Measurements from ENCODE around the gene SLC6A12. TPM values are rescaled to one million over a fixed set of nuclear protein-coding genes. Genes with fewer than 3 reads are reported as not detected.

The SLC6A12 gene
- total RNA-seq, 1 donor from 2014 or later = 3.0 TPM

GRCh38 chr12:171743-172676, 41.9 kb downstream of the SLC6A12 start:
- no peak overlapping the region for H3K4me3 Mint-ChIP-seq
- no peak overlapping the region for H3K27ac Mint-ChIP-seq
- H3K36me3 Mint-ChIP-seq = no peaks in the 10 kb centered on the region
- no peaks in the 10 kb centered on the region for H3K9me3 Mint-ChIP-seq
- DNase-seq (ENCODE audit: extremely low spot score, unreplicated experiment) = no peak
- no peak for TF ChIP-seq CTCF (conservative IDR thresholded peaks at IDR 0.05)
- H3K27me3 Mint-ChIP-seq = peaks cover 19% of the 10 kb centered on the region
- H3K4me1 Mint-ChIP-seq (ENCODE audit: unreplicated experiment) = peaks cover 37% of the 10 kb centered on the region

GRCh38 chr12:171276-171675, 42.7 kb downstream of the SLC6A12 start:
- no peak overlapping the region for H3K27ac Mint-ChIP-seq

GRCh38 chr12:170371-171225, 43.4 kb downstream of the SLC6A12 start:
- Mint-ChIP-seq H3K4me3 (no peak overlapping the region), H3K9me3 (no peaks in the 10 kb centered on the region), H3K4me1 (ENCODE audit: unreplicated experiment) (peaks cover 40% of the 10 kb centered on the region), H3K27ac (no peak overlapping the region), H3K27me3 (peaks cover 25% of the 10 kb centered on the region), H3K36me3 (no peaks in the 10 kb centered on the region)
- DNase-seq (ENCODE audit: extremely low spot score, unreplicated experiment) = no peak
- no peak for TF ChIP-seq CTCF (conservative IDR thresholded peaks at IDR 0.05)

More at GRCh38 chr12:171276-171675, 42.7 kb downstream of the SLC6A12 start:
- Mint-ChIP-seq H3K27me3 (peaks cover 22% of the 10 kb centered on the region), H3K9me3 (no peaks in the 10 kb centered on the region), H3K4me3 (no peak overlapping the region), H3K36me3 (no peaks in the 10 kb centered on the region), H3K4me1 (ENCODE audit: unreplicated experiment) (peaks cover 38% of the 10 kb centered on the region)
- DNase-seq (ENCODE audit: extremely low spot score, unreplicated experiment) = no peak
- no peak for TF ChIP-seq CTCF (conservative IDR thresholded peaks at IDR 0.05)

DNA sequence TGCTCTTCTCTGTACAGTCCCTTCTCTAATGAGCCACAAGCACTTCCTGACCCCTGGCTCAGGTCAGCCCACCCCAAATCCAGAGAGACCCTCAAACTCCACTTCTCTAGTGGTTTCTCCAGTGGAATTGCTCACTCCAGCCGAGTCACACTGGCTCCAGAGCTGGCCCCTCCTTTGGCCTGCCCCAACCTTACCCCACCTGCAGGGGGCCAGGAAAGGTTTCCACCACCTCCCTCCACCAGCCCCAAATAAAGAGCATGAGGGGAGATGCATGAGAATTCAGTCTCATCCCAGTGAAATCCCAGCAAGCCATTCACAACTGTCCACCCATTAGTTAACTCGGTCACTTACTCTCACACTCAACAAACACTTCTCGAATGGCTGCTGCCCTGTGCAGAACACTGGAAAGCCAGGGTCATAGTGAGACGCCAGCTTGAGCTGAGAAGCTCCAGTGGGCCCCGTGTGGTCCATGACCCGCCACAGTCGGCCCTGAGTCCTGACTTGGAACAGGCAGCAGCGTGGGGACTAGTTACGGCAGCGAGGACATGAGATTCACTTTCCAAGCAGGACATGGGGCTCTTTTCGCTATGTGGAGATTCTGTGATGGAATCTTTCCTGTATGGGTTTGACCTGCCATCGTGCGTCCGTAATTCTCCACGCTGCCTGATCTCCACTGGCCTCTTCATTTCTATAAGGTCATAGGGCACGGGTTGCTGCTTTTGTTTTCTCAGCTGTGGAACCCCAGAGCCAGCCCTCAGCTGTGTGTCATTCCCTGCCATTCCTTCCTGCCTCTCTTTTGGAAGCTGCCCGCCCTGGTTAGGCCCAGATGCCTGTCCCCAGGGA, 44.2 kb downstream of the SLC6A12 start:
- peak overlapping the region; percentile 37 for H3K27ac Mint-ChIP-seq

More for the DNA sequence above, 44.2 kb downstream of the SLC6A12 start:
- Mint-ChIP-seq H3K27me3 (peaks cover 26% of the 10 kb centered on the region), H3K4me1 (ENCODE audit: unreplicated experiment) (peaks cover 36% of the 10 kb centered on the region), H3K36me3 (no peaks in the 10 kb centered on the region), H3K9me3 (no peaks in the 10 kb centered on the region), H3K4me3 (no peak overlapping the region)
- TF ChIP-seq CTCF (conservative IDR thresholded peaks at IDR 0.05) = peak; percentile 57
- no peak for DNase-seq (ENCODE audit: extremely low spot score, unreplicated experiment)
